Nephron progenitor cell (in vitro differentiated cells): ENCODE results near the gene PPP2R5B.

Experiments
- DNase-seq: peaks from one replicate; pipeline ENCODE4 v3.0.0; 2021
- H3K27ac Mint-ChIP-seq: 2 replicates; pipeline ENCODE4 v1.8.0; 2021; ENCODE audit warnings: mild to moderate bottlenecking, moderate library complexity, mixed read lengths
- H3K27me3 Mint-ChIP-seq: 2 replicates; pipeline ENCODE4 v1.8.0; 2021; ENCODE audit warnings: mild to moderate bottlenecking, low read depth, mixed read lengths; ENCODE audit not compliant: poor library complexity
- H3K36me3 Mint-ChIP-seq: 2 replicates; pipeline ENCODE4 v1.8.0; 2021; ENCODE audit warnings: low read depth, mixed read lengths
- H3K4me1 Mint-ChIP-seq: 2 replicates; pipeline ENCODE4 v1.8.0; 2021; ENCODE audit warnings: mixed read lengths
- H3K4me3 Mint-ChIP-seq: 2 replicates; pipeline ENCODE4 v1.8.0; 2021; ENCODE audit warnings: mild to moderate bottlenecking, moderate library complexity, mixed read lengths
- H3K9me3 Mint-ChIP-seq: 2 replicates; pipeline ENCODE4 v1.8.0; 2021; ENCODE audit warnings: mild to moderate bottlenecking, moderate library complexity, mixed read lengths
- TF ChIP-seq, protein P1 (sequence below): fragments of 200-600 bp; sonication (generic); IDR thresholded peaks from 2 replicates; pipeline ENCODE4 v1.5.0; 2021; ENCODE audit warnings: antibody characterized with exemption

PPP2R5B gene

DNA sequence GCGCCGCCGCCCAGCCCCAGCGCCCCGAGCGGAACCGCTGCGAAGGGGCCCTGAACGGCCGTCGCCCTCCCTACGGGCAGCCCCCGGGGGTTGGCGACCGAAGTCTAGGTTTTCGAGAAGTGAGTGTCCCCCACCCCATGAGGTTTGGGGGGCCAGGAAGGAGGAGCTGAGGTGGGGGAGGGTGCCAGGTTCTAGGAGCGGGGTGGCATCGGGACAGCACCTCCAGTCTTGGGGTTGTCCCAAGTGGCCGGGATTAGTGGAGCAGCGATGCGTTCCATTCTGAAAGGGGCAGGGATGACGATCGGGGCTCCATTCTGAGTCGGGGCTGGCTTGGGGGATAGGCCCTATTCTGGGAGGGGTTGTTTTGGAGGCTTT is 408 bp downstream of the PPP2R5B start:
- Mint-ChIP-seq H3K4me1 (peaks cover 42% of the 10 kb centered on the region), H3K9me3 (no peaks in the 10 kb centered on the region), H3K4me3 (peak overlapping the region; percentile 95), H3K36me3 (peaks cover 4% of the 10 kb centered on the region), H3K27me3 (peaks cover 14% of the 10 kb centered on the region), H3K27ac (no peak overlapping the region)
- TF ChIP-seq, protein P1, sequence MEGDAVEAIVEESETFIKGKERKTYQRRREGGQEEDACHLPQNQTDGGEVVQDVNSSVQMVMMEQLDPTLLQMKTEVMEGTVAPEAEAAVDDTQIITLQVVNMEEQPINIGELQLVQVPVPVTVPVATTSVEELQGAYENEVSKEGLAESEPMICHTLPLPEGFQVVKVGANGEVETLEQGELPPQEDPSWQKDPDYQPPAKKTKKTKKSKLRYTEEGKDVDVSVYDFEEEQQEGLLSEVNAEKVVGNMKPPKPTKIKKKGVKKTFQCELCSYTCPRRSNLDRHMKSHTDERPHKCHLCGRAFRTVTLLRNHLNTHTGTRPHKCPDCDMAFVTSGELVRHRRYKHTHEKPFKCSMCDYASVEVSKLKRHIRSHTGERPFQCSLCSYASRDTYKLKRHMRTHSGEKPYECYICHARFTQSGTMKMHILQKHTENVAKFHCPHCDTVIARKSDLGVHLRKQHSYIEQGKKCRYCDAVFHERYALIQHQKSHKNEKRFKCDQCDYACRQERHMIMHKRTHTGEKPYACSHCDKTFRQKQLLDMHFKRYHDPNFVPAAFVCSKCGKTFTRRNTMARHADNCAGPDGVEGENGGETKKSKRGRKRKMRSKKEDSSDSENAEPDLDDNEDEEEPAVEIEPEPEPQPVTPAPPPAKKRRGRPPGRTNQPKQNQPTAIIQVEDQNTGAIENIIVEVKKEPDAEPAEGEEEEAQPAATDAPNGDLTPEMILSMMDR = no peak
- no peak for DNase-seq

DNA sequence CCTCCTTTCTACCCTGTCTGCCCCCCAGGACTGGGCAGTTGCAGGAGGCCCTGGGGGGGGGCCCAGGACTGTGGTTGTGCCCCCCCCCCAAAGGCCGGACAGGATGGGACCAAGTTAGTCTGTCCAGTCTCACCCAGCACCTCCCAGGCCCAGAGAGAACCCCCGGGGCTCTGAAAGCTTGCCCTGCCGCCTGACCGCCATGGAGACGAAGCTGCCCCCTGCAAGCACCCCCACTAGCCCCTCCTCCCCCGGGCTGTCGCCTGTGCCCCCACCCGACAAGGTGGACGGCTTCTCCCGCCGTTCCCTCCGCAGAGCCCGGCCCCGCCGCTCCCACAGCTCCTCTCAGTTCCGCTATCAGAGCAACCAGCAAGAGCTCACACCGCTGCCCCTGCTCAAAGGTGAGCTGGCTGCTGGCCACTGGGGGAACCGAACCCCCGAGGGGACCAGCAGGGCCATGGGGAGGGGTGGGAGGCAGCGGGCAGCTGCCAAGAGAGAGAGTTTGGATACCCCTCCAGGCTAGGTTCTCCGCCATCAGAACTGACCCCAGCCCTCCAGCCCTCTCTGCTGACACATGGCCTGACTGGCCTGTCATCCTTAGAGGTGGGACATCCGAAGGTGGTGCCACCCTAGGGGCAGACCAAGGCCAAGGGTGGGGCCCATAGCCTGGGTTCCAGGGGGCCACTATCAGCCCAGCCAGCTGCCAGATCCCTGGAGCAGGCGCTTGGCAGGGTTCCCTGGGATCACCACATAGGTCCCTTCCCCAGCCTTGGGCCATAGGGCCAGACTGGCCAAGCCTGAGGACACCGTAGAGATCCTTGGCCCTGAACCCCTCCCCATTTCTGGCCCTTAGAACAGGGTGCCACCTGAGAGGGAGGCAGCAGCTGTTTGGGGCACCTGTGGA is 1.3 kb downstream of the PPP2R5B start:
- no peak overlapping the region for H3K27ac Mint-ChIP-seq
- H3K4me3 Mint-ChIP-seq = peak overlapping the region; percentile 95
- peaks cover 12% of the 10 kb centered on the region for H3K36me3 Mint-ChIP-seq
- peaks cover 14% of the 10 kb centered on the region for H3K27me3 Mint-ChIP-seq
- no peaks in the 10 kb centered on the region for H3K9me3 Mint-ChIP-seq
- peaks cover 35% of the 10 kb centered on the region for H3K4me1 Mint-ChIP-seq
- TF ChIP-seq, protein P1 = no peak
- no peak for DNase-seq

DNA sequence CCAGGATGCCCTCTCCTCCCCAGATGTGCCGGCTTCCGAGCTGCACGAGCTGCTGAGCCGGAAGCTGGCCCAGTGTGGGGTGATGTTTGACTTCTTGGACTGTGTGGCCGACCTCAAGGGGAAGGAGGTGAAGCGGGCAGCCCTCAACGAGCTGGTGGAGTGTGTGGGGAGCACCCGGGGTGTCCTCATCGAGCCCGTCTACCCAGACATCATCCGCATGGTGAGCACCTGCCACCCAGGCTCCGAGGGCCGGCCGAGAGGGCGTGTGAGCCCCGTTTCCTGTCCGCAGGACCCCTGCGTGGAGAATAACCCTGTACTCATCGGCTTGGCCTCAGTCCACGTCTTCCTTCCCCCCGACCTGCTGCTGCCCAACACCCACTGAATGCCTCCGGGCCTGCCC is 2.2 kb downstream of the PPP2R5B start:
- DNase-seq = no peak
- peaks cover 28% of the 10 kb centered on the region for H3K4me1 Mint-ChIP-seq
- TF ChIP-seq, protein P1 = no peak
- no peak overlapping the region for H3K27ac Mint-ChIP-seq
- H3K36me3 Mint-ChIP-seq = peaks cover 15% of the 10 kb centered on the region
- H3K9me3 Mint-ChIP-seq = no peaks in the 10 kb centered on the region
- peaks cover 14% of the 10 kb centered on the region for H3K27me3 Mint-ChIP-seq
- no peak overlapping the region for H3K4me3 Mint-ChIP-seq

DNA sequence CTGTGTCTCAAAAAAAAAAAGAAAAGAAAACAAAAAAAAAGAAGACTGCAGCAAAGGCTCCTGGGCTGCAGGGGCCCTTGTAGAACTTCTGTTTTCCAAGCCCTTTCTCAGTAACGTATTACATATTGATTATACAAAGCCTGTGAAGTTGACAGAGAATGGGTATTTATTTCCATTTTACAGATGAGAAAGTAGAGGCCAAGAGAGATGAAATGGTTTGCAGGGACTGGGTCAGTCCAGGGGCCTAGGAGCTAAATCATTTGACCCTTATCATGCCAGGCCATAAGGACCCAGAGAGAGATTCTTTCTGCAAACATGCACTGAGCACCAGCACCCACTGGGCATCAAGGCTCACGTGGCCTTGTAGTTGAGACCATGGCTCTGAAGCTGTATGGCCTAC is 4.5 kb downstream of the PPP2R5B start:
- Mint-ChIP-seq H3K27ac (no peak overlapping the region), H3K4me3 (no peak overlapping the region), H3K4me1 (peaks cover 39% of the 10 kb centered on the region), H3K36me3 (peaks cover 15% of the 10 kb centered on the region), H3K27me3 (peaks cover 14% of the 10 kb centered on the region), H3K9me3 (no peaks in the 10 kb centered on the region)
- no peak for DNase-seq
- TF ChIP-seq, protein P1 = no peak

DNA sequence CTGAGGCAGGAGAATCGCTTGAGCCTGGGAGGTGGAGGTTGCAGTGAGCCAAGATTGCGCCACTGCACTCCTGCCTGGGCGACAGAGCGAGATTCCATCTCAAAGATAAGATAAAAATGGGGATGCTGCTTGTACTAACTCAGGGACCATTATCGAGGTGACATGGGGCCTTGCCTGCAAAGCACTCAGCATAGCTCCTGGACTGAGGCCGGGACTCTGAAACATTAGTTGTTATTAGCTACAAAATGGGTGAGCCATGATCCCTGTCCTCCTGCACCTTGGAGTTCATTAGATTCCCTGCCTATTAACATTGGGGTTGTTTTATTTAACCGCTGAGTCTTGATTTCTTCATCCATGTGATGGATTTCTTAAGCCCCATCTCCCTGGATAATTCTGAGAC is 5.1 kb downstream of the PPP2R5B start:
- Mint-ChIP-seq H3K4me3 (no peak overlapping the region), H3K9me3 (no peaks in the 10 kb centered on the region), H3K27me3 (peaks cover 10% of the 10 kb centered on the region), H3K36me3 (peaks cover 15% of the 10 kb centered on the region), H3K4me1 (peaks cover 40% of the 10 kb centered on the region), H3K27ac (no peak overlapping the region)
- TF ChIP-seq, protein P1 = no peak
- DNase-seq = no peak

DNA sequence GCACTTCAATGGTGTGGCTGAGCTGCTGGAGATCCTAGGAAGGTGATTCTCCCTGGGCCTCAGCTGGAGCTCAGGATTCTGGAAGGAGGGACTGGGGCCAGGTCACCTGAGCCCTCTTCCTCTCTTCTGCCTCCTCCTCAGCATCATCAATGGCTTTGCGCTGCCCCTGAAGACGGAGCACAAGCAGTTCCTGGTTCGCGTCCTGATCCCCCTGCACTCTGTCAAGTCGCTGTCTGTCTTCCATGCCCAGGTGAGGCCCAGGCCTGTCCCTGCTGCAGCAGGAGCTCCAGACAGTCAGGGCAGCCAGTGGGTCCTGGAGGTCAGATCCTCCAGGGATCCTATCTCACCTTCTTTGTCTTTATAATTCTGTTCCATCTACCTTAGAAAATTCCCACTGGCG is 5.9 kb downstream of the PPP2R5B start:
- no peaks in the 10 kb centered on the region for H3K9me3 Mint-ChIP-seq
- peaks cover 42% of the 10 kb centered on the region for H3K4me1 Mint-ChIP-seq
- peaks cover 6% of the 10 kb centered on the region for H3K27me3 Mint-ChIP-seq
- TF ChIP-seq, protein P1 = no peak
- peaks cover 15% of the 10 kb centered on the region for H3K36me3 Mint-ChIP-seq
- DNase-seq = no peak
- no peak overlapping the region for H3K27ac Mint-ChIP-seq
- no peak overlapping the region for H3K4me3 Mint-ChIP-seq
